Spleen (tissue), 11 donors: ENCODE measurements around the gene FOXF1. TPM values are rescaled to one million over a fixed set of nuclear protein-coding genes. Genes with fewer than 3 reads are reported as not detected.

Experiments used
- DNase-seq: peaks from one replicate; pipeline ENCODE4 v3.0.0-alpha.2; 2020
- H3K27ac ChIP-seq, 8 donors: fragments of 200-600 bp; sonication (generic) in 7 of 8; 1 replicate in 4 of 8; 2 replicates in 4 of 8; pipeline versions ENCODE4 v1.5.0 to v1.8.0; 2016 to 2021; ENCODE audit warnings: inconsistent platforms in 4 of 8, mild to moderate bottlenecking in 4 of 8, moderate library complexity in 1 of 8
- H3K27me3 ChIP-seq, 7 donors: fragments of 200-600 bp; sonication (generic) in 6 of 7; replicated peaks in 1 of 7; 1 replicate in 4 of 7; 2 replicates in 3 of 7; pipeline versions ENCODE4 v1.5.0 to v1.8.0; 2016 to 2021; ENCODE audit warnings: inconsistent platforms in 3 of 7, mild to moderate bottlenecking in 1 of 7
- H3K36me3 ChIP-seq, 6 donors: fragments of 200-600 bp; sonication (generic) in 5 of 6; 1 replicate in 4 of 6; 2 replicates in 2 of 6; pipeline versions ENCODE4 v1.5.0 to v1.8.0; 2016 to 2021; ENCODE audit warnings: inconsistent platforms in 2 of 6
- H3K4me1 ChIP-seq, 6 donors: fragments of 200-600 bp; sonication (generic) in 5 of 6; 1 replicate in 3 of 6; 2 replicates in 3 of 6; pipeline versions ENCODE4 v1.5.0 to v1.8.0; 2016 to 2021; ENCODE audit warnings: inconsistent platforms in 3 of 6
- H3K4me3 ChIP-seq, 8 donors: fragments of 200-600 bp; sonication (generic) in 7 of 8; 1 replicate in 4 of 8; 2 replicates in 4 of 8; pipeline versions ENCODE4 v1.5.0 to v1.8.0; 2016 to 2021; ENCODE audit warnings: inconsistent platforms in 4 of 8, mild to moderate bottlenecking in 4 of 8, moderate library complexity in 2 of 8
- H3K9me3 ChIP-seq, 8 donors: fragments of 200-600 bp; sonication (generic) in 7 of 8; 1 replicate in 4 of 8; 2 replicates in 4 of 8; pipeline versions ENCODE4 v1.5.0 to v1.8.0; 2016 to 2021; ENCODE audit warnings: inconsistent platforms in 4 of 8
- POLR2A ChIP-seq, 3 donors: fragments of 450-650 bp; IDR thresholded peaks; one replicate each; pipeline ENCODE4 v1.5.1; 2017; ENCODE audit warnings: antibody characterized with exemption in 3 of 3, mild to moderate bottlenecking in 1 of 3
- POLR2AphosphoS5 ChIP-seq, 3 donors: sonication (generic); formaldehyde crosslinking; IDR thresholded peaks; one replicate each; pipeline ENCODE4 v1.5.1; 2017; ENCODE audit warnings: antibody characterized with exemption in 3 of 3
- WGBS, 5 donors: extraction: QIAGEN DNeasy Blood & Tissue Kit in 3 of 5; methylation state at CpG; one replicate each; pipeline versions ENCODE4 v1.1.5 to v1.1.7; 2013 to 2018; 5-methylcytosine and 5-hydroxymethylcytosine counted together
- intact Hi-C: fragments of 100-400 bp; cut with DNase I; formaldehyde crosslinking; loops from one replicate; pipeline ENCODE4 v1.15.0; 2023; ENCODE audit warnings: low total_unique reads
- polyA plus RNA-seq, 3 donors: library from polyadenylated mRNA; stranded (reverse); fragments of 200-250 nt; gene quantifications; one replicate each; pipeline ENCODE4 v1.2.1, GENCODE V29; 2013
- total RNA-seq, 7 donors: library from RNA; depleted of rRNA in 3 of 7; stranded (reverse); fragments of >200 nt in 3 of 7; fragmentation: NEBNext Ultra II Directional in 4 of 7; extraction: Animal tissue kit (Norgen Biotek cat#: 25700) in 4 of 7; gene quantifications; one replicate each; pipeline versions ENCODE4 v1.1.0 to v1.2.1, GENCODE V29; 2016 to 2021
- TF ChIP-seq, protein P1 (sequence below), 11 experiments: fragments of 200-600 bp in 7 of 11; fragments of 450-650 bp in 4 of 11; sonication (generic) in 4 of 11; IDR thresholded peaks in 8 of 11; conservative IDR thresholded peaks in 3 of 11; 1 replicate in 7 of 11; 2 replicates in 4 of 11; pipeline versions ENCODE4 v1.4.0 to v1.8.0; 2016 to 2021; ENCODE audit warnings: antibody characterized with exemption in 11 of 11, inconsistent platforms in 4 of 11, mild to moderate bottlenecking in 1 of 11
- donor health status: healthy with polysubstance abuse.
- donor health status: DM: no; HTN: no; CAD: no; lungs with moderate emphysema.
- donor health status: DM: no; HTN: no; CAD: no.
- donor health status: Bipolar disorder and iron deficiency.
- donor health status: healthy.
- donor health status: DM: no; HTN: no; CAD: no.
- donor health status: DM: yes; HTN: yes; CAD: no.

The FOXF1 gene
- total and polyA plus RNA-seq, 10 donors, result 0.33 to 2.2 (median 0.68) TPM

DNA sequence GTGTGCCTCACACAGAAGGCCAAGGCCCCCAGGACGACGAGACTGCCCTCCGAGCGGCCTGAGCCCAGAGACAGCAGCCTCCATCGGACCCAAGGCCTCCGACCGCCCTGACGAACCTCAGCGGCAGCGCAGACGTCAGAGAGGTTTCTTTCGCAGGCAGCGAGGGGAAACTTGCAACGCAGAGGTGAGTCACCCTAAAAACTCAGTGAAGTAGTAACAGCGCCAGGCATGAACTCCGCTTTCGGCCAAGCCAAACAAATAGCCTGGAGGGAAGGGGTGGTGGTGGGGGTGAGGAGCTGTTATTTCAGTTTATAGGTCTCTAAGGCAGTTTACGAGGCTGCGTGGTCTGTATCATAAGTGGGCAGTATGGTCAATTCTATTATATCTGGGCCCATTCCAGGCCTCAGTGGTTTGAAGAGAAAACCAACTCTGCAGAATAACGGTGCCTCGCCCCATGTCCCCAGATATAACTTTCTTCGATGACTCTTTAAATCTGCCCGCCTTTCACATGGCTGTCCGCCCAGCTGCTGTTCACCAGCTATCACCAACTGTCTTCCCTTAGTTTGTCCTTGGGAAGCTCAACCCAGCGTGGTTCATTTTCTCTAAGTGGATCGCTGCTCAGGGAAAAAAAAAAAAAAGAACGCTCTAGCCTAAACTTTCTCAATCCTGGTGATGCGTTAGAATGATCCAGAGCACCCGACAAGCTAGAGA lies 43.5 kb upstream of the FOXF1 start:
- H3K36me3 ChIP-seq, result no peaks in the 10 kb centered on the region
- WGBS, 5 donors, result 90 to 92% (median 91%) methylated on average over 23 to 29 of the region's 29 CpGs
- TF ChIP-seq, protein P1, sequence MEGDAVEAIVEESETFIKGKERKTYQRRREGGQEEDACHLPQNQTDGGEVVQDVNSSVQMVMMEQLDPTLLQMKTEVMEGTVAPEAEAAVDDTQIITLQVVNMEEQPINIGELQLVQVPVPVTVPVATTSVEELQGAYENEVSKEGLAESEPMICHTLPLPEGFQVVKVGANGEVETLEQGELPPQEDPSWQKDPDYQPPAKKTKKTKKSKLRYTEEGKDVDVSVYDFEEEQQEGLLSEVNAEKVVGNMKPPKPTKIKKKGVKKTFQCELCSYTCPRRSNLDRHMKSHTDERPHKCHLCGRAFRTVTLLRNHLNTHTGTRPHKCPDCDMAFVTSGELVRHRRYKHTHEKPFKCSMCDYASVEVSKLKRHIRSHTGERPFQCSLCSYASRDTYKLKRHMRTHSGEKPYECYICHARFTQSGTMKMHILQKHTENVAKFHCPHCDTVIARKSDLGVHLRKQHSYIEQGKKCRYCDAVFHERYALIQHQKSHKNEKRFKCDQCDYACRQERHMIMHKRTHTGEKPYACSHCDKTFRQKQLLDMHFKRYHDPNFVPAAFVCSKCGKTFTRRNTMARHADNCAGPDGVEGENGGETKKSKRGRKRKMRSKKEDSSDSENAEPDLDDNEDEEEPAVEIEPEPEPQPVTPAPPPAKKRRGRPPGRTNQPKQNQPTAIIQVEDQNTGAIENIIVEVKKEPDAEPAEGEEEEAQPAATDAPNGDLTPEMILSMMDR (IDR thresholded peaks at IDR 0.05 in 8 of 11, conservative IDR thresholded peaks at IDR 0.05 in 3 of 11), result no peak
- TF ChIP-seq POLR2AphosphoS5 (IDR thresholded peaks at IDR 0.05) (no peak), POLR2A (IDR thresholded peaks at IDR 0.05) (no peak)
- intact Hi-C loops, result no loop called here
- no peak for DNase-seq
- no peaks in the 10 kb centered on the region for H3K4me1 ChIP-seq
- H3K4me3 ChIP-seq, result no peak overlapping the region
- H3K27ac ChIP-seq, result no peak overlapping the region
- peaks cover 0 to 5% (median under 1%) of the 10 kb centered on the region in 8 donors for H3K9me3 ChIP-seq
- peaks cover 0 to 23% (median 0%) of the 10 kb centered on the region in 7 donors for H3K27me3 ChIP-seq

DNA sequence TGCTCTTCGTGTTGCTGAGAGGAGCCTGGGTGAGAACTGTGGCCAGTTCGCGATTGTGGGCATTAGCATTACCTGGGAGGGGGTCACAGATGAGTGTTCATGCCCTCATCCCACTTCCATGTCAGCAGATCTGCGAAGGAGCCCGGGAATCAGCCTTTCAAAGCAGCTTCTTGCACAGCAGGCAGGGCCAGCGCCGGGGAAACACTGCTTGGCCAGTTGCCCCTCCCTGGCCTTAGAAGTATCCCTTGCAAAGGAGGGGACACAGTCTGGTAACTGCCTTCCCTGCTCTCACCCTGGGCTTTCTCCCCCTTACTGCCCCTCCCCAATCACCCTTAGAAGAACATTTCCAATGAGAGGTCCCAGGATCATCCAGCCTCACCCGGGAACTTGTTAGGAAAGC lies 42.8 kb upstream of the FOXF1 start:
- 77 to 94% (median 86%) methylated on average over 8 of the region's 8 CpGs for WGBS, 5 donors
- Histone ChIP-seq H3K4me3 (no peak overlapping the region), H3K27ac (no peak overlapping the region), H3K27me3 (peaks cover 0 to 22% (median 0%) of the 10 kb centered on the region in 7 donors), H3K9me3 (peaks cover 0 to 11% (median 6%) of the 10 kb centered on the region in 8 donors), H3K36me3 (no peaks in the 10 kb centered on the region), H3K4me1 (no peaks in the 10 kb centered on the region)
- TF ChIP-seq, protein P1 (IDR thresholded peaks at IDR 0.05 in 8 of 11, conservative IDR thresholded peaks at IDR 0.05 in 3 of 11), result no peak
- no peak for TF ChIP-seq POLR2A (IDR thresholded peaks at IDR 0.05)
- no peak for TF ChIP-seq POLR2AphosphoS5 (IDR thresholded peaks at IDR 0.05)
- intact Hi-C loops, result no loop called here
- no peak for DNase-seq

DNA sequence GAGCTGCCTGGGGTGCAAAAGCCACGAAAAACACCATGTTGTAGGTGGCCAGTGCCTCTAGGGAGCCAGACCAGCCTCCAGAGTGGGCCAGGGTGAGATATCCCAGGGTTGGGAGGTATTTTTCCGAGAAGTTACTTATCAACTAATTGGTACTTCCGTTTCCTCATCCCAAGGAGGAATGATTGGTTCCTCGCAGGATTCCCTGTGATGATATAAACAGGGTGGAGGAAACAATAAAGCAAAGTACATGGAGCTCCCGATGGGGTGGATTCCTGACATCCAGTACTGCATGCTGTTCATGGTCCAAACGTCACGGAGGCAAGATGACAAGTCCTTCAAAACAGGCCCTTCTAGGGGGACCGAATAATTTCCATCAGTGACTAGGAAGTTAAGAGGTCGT lies 39.4 kb upstream of the FOXF1 start:
- H3K27ac ChIP-seq, result no peak overlapping the region
- 66 to 83% (median 76%) methylated on average over 9 of the region's 9 CpGs for WGBS, 5 donors

DNA sequence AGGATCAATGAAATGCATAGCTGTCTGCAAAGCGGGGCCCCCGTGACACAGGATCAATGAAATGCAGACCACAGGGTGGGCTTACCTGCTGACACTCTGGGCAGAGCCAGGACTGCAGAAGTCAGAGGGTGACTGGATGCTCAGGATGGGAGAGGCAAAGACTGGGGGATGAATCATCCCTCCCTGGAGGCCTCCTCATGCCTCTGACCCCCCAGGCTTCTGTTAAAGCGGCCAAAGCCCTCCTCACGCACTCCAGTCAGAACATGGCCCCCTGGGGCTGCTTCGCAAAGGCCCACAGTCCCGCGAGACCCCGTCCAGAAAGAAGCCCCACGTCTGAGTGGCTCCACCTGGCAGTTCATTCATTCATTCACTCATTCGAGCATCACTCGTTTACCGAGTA lies 38.4 kb upstream of the FOXF1 start:
- TF ChIP-seq POLR2A (IDR thresholded peaks at IDR 0.05) (no peak), POLR2AphosphoS5 (IDR thresholded peaks at IDR 0.05) (no peak)
- TF ChIP-seq, protein P1 (IDR thresholded peaks at IDR 0.05 in 8 of 11, conservative IDR thresholded peaks at IDR 0.05 in 3 of 11), result no peak
- WGBS, 5 donors, result 91 to 97% (median 92%) methylated on average over 12 of the region's 12 CpGs
- Histone ChIP-seq H3K9me3 (peaks cover 0 to 16% (median 7%) of the 10 kb centered on the region in 8 donors), H3K27me3 (peaks cover 0 to 56% (median 0%) of the 10 kb centered on the region in 7 donors), H3K27ac (no peak overlapping the region), H3K36me3 (no peaks in the 10 kb centered on the region), H3K4me3 (no peak overlapping the region), H3K4me1 (no peaks in the 10 kb centered on the region)
- intact Hi-C loops, result loop anchor here (10.0 kb wide), 1 partner anchor 283 kb away; no protein-coding TSS in a partner anchor
- DNase-seq, result no peak

More for the DNA sequence above, 39.4 kb upstream of the FOXF1 start:
- DNase-seq, result no peak
- Histone ChIP-seq H3K4me3 (no peak overlapping the region), H3K4me1 (no peaks in the 10 kb centered on the region), H3K36me3 (no peaks in the 10 kb centered on the region), H3K9me3 (peaks cover 0 to 16% (median 7%) of the 10 kb centered on the region in 8 donors), H3K27me3 (peaks cover 0 to 54% (median 0%) of the 10 kb centered on the region in 7 donors)
- intact Hi-C loops, result loop anchor here (10.0 kb wide), 1 partner anchor 284 kb away; no protein-coding TSS in a partner anchor
- no peak for TF ChIP-seq POLR2A (IDR thresholded peaks at IDR 0.05)
